Hepatocyte (in vitro differentiated cells): ENCODE results near the gene CORO7.

Experiments
- CTCF ChIP-seq: fragments of 200-600 bp; sonication (generic); IDR thresholded peaks from 2 replicates; pipeline ENCODE4 v1.5.1; 2016; ENCODE audit warnings: antibody characterized with exemption, mild to moderate bottlenecking; ENCODE audit not compliant: poor library complexity
- EZH2phosphoT487 ChIP-seq: fragments of 200-600 bp; sonication (generic); IDR thresholded peaks from one replicate; pipeline ENCODE4 v1.6.1; 2018; ENCODE audit warnings: antibody characterized with exemption, mild to moderate bottlenecking, low read depth, moderate library complexity; ENCODE audit not compliant: unreplicated experiment, severe bottlenecking

- TF ChIP-seq CTCF (no peak), EZH2phosphoT487 (no peak)
Observed at GRCh38 chr16:4365014-4365406, 51.4 kb downstream of the CORO7 start.
